Measurements from ENCODE around the gene TMEM245. TPM values are rescaled to one million over a fixed set of nuclear protein-coding genes. Genes with fewer than 3 reads are reported as not detected.
"Not testable (repeated sequence)": the region's sequence is repeated elsewhere in the genome, so short reads cannot be mapped to it uniquely, and the experiment has no call there.

Gene TMEM245
- polyA plus RNA-seq, 2 of the 4 experiments (the other 2 are of a cell fraction): 44.9 to 88.9 TPM

- Histone ChIP-seq H3K4me3 (no peak overlapping the region), H3K4me2 (no peak overlapping the region), H3K27ac (no peak overlapping the region; a peak in 1 of 6 replicates), H3K9me3 (no peaks in the 10 kb centered on the region), H3K4me1 (peaks cover 49% of the 10 kb centered on the region)
- DNase-seq (ENCODE audit: low read depth in 1 of 2, low spot score in 1 of 2) (no peak), ATAC-seq (no peak), FAIRE-seq (no peak)
- ChIA-PET POLR2A (no interaction called here), CTCF (interaction anchor here (1.0 to 1.7 kb wide), 3 partner anchors 13 to 18 kb away, joined by 3 to 8 read pairs (median 4); no protein-coding TSS in a partner anchor)
- 93% methylated on average over 6 of the region's 6 CpGs for WGBS (ENCODE audit: missing lambda C conversion rate)
- TF ChIP-seq MAZ (IDR thresholded peaks at IDR 0.05; ENCODE audit: borderline replicate concordance, low read depth, low read length) (no peak), CEBPB (IDR thresholded peaks at IDR 0.05) (peak; percentile 34 to 82; a peak in 3 of 4 replicates)
These were observed 57.2 kb downstream of the TMEM245 start for GRCh38 chr9:109062543-109062942.

- DNase-seq (ENCODE audit: low read depth in 1 of 2, low spot score in 1 of 2) (no peak), FAIRE-seq (no peak), ATAC-seq (no peak)
- 35% methylated on average over 3 of the region's 3 CpGs for WGBS (ENCODE audit: missing lambda C conversion rate)
- H3K27ac ChIP-seq: peak overlapping the region in 1 of 2 experiments; percentile 4; a peak in 1 of 6 replicates
- no peak overlapping the region for H3K4me3 ChIP-seq
- ChIA-PET CTCF (interaction anchor here (1.0 to 1.4 kb wide), 2 partner anchors 16 to 123 kb away, joined by 3 to 5 read pairs; no protein-coding TSS in a partner anchor), POLR2A (no interaction called here)
- no peaks in the 10 kb centered on the region for H3K9me3 ChIP-seq
- TF ChIP-seq HES2 (IDR thresholded peaks at IDR 0.05) (no peak), ZFP36 (IDR thresholded peaks at IDR 0.05; ENCODE audit: borderline replicate concordance, partially characterized antibody) (no peak), TP53 (CRISPR knock-in tag; IDR thresholded peaks at IDR 0.05) (no peak), PHF8 (IDR thresholded peaks at IDR 0.05; ENCODE audit: borderline replicate concordance, low read depth) (no peak), RFX5 (IDR thresholded peaks at IDR 0.05) (no peak), GATA3 (IDR thresholded peaks at IDR 0.05; ENCODE audit: borderline replicate concordance) (no peak), REST (IDR thresholded peaks at IDR 0.05) (no peak), E2F6 (IDR thresholded peaks at IDR 0.05; ENCODE audit: borderline replicate concordance, low read depth) (no peak), NR3C1 (IDR thresholded peaks at IDR 0.05) (no peak), HMGXB4 (CRISPR knock-in tag; IDR thresholded peaks at IDR 0.05; ENCODE audit: borderline replicate concordance) (no peak), NFE2L2 (conservative IDR thresholded peaks at IDR 0.05; ENCODE audit: low read length) (no peak)
- 0 out of 3 replicates have a peak overlapping the region, but pooled peaks have one; percentile 12 for H3K4me2 ChIP-seq
- H3K4me1 ChIP-seq: peaks cover 29% of the 10 kb centered on the region
These were observed 59.6 kb downstream of the TMEM245 start for GRCh38 chr9:109060191-109060590.

- DNase-seq (ENCODE audit: low read depth in 1 of 2, low spot score in 1 of 2): not testable (repeated sequence)
These were observed 66.6 kb downstream of the TMEM245 start for GRCh38 chr9:109053121-109053520.

More at GRCh38 chr9:109053121-109053520, 66.6 kb downstream of the TMEM245 start:
- CTCF ChIA-PET: interaction anchor here (1.5 kb wide), 1 partner anchor 8 kb away, joined by 3 read pairs; no protein-coding TSS in a partner anchor
- FAIRE-seq, H3K4me3 ChIP-seq, H3K9me3 ChIP-seq, H3K4me2 ChIP-seq, H3K27ac ChIP-seq, POLR2A ChIA-PET, H3K4me1 ChIP-seq, ATAC-seq: not testable (repeated sequence)
- 97% methylated on average over 4 of the region's 4 CpGs for WGBS (ENCODE audit: missing lambda C conversion rate)
